K562 (cell line): ENCODE measurements around the gene RPS17. TPM values are rescaled to one million over a fixed set of nuclear protein-coding genes. Genes with fewer than 3 reads are reported as not detected.
A peak's percentile ranks its signal among the peaks of the same experiment; 100 is the strongest.

Experiments
- BRD4 ChIP-seq: fragments of 200-600 bp; sonication (generic); IDR thresholded peaks from 2 replicates; pipeline ENCODE4 v1.6.1; 2017; ENCODE audit warnings: inconsistent platforms
- CBFA2T2 ChIP-seq: fragments of 450-650 bp; conservative IDR thresholded peaks from 2 replicates; pipeline ENCODE4 v1.6.1; 2017; ENCODE audit warnings: mild to moderate bottlenecking
- DIDO1 ChIP-seq: fragments of 450-650 bp; IDR thresholded peaks from 2 replicates; pipeline ENCODE4 v1.6.1; 2016; ENCODE audit warnings: low read depth, missing biosample characterization, missing genetic modification characterization
- GABPB1 ChIP-seq: sonication (generic); formaldehyde crosslinking; IDR thresholded peaks from 2 replicates; pipeline ENCODE4 v1.8.0; 2022; ENCODE audit warnings: mild to moderate bottlenecking, missing genetic modification reagents
- KDM5B ChIP-seq: fragments of 200-600 bp; sonication (generic); IDR thresholded peaks from 2 replicates; pipeline ENCODE4 v1.6.1; 2012; ENCODE audit warnings: low read depth, mild to moderate bottlenecking, moderate library complexity, low read length, control low read depth, inconsistent platforms; ENCODE audit not compliant: insufficient replicate concordance
- L3MBTL2 ChIP-seq: fragments of 450-650 bp; IDR thresholded peaks from 2 replicates; pipeline ENCODE4 v1.6.1; 2016; ENCODE audit warnings: mild to moderate bottlenecking, moderate library complexity
- MCM7 ChIP-seq, 2 experiments: fragments of 450-650 bp; IDR thresholded peaks; 2 replicates each; pipeline ENCODE4 v1.6.1; 2016 to 2018
- MEF2A ChIP-seq: IDR thresholded peaks from 2 replicates; pipeline ENCODE4 v1.6.1; 2011; ENCODE audit warnings: low read depth, mild to moderate bottlenecking, low read length, moderate library complexity; ENCODE audit not compliant: control insufficient read depth
- MYC ChIP-seq, 2 experiments: fragments of 250-450 bp in 1 of 2; sonication (Bioruptor Pico) in 1 of 2; IDR thresholded peaks; 2 replicates each; pipeline versions ENCODE4 v1.5.1 to v1.6.1; 2012 to 2021; ENCODE audit warnings: low read depth in 2 of 2, borderline replicate concordance in 1 of 2, improper control_type of control experiment in 1 of 2, low read length in 1 of 2, mild to moderate bottlenecking in 1 of 2, moderate library complexity in 1 of 2
- PHB2 ChIP-seq: fragments of 450-650 bp; IDR thresholded peaks from 2 replicates; pipeline ENCODE4 v1.6.1; 2017; ENCODE audit warnings: low read depth
- PHF8 ChIP-seq: fragments of 200-600 bp; sonication (generic); IDR thresholded peaks from 2 replicates; pipeline ENCODE4 v1.6.1; 2012; ENCODE audit warnings: mixed run types, mild to moderate bottlenecking, inconsistent platforms, low read length, moderate library complexity, borderline replicate concordance
- RBM39 ChIP-seq: fragments of 200-400 bp; formaldehyde crosslinking; optimal IDR thresholded peaks from 2 replicates; pipeline ENCODE3; 2018; ENCODE audit warnings: low read depth, low read length
- TAF9B ChIP-seq: fragments of 450-650 bp; IDR thresholded peaks from 2 replicates; pipeline ENCODE4 v1.6.1; 2018; ENCODE audit warnings: mild to moderate bottlenecking; ENCODE audit not compliant: partially characterized antibody
- WHSC1 ChIP-seq: IDR thresholded peaks from one replicate; pipeline ENCODE4 v1.6.1; 2012; ENCODE audit warnings: low read length, control low read depth, inconsistent platforms
- ZEB2 ChIP-seq: fragments of 450-650 bp; IDR thresholded peaks from 2 replicates; pipeline ENCODE4 v1.6.1; 2016
- ZNF23 ChIP-seq: fragments of 250-450 bp; sonication (Bioruptor Pico); IDR thresholded peaks from 2 replicates; pipeline ENCODE4 v1.4.0; 2020; ENCODE audit warnings: mild to moderate bottlenecking
- ZNF699 ChIP-seq: fragments of 250-450 bp; sonication (Bioruptor Pico); IDR thresholded peaks from 2 replicates; pipeline ENCODE4 v1.8.0; 2021; ENCODE audit warnings: mild to moderate bottlenecking, moderate library complexity; ENCODE audit not compliant: insufficient replicate concordance
- polyA plus RNA-seq, 8 experiments: library from polyadenylated mRNA; depleted of rRNA in 4 of 8; stranded (reverse) in 5 of 8; unstranded in 3 of 8; fragments of >200 nt; fragmentation: Nextera tagmentation in 2 of 8; fragmentation: Illumina TruSeq in 1 of 8; extraction: Ambion mirVana in 2 of 8; extraction: Trizol in 1 of 8; gene quantifications; 2 replicates each; pipeline versions ENCODE4 v1.2.1 to v1.2.3, GENCODE V29; 2011 to 2014; ENCODE audit warnings: inconsistent platforms in 1 of 8, missing spikeins in 1 of 8
- total RNA-seq, 7 experiments: library from RNA; depleted of rRNA in 6 of 7; stranded (reverse); fragments of >200 nt in 6 of 7; fragmentation: Illumina TruSeq in 2 of 7; extraction: Trizol in 2 of 7; gene quantifications; 2 replicates each; pipeline versions ENCODE4 v1.2.1 to v1.2.3, GENCODE V29; 2011 to 2021; ENCODE audit warnings: low replicate concordance in 1 of 7
- TF ChIP-seq, protein P1 (sequence below): fragments of 450-650 bp; IDR thresholded peaks from one replicate; pipeline ENCODE4 v1.6.1; 2018; ENCODE audit warnings: mild to moderate bottlenecking, moderate library complexity; ENCODE audit not compliant: partially characterized antibody
- TF ChIP-seq, protein P2 (sequence below): fragments of 450-650 bp; IDR thresholded peaks from 2 replicates; pipeline ENCODE4 v1.6.1; 2016; ENCODE audit warnings: missing biosample characterization, missing genetic modification characterization
- TF ChIP-seq, protein P3 (sequence below): sonication (generic); formaldehyde crosslinking; IDR thresholded peaks from 2 replicates; pipeline ENCODE4 v1.8.1; 2023; ENCODE audit warnings: mild to moderate bottlenecking, missing genetic modification reagents, moderate library complexity
- TF ChIP-seq, protein P4 (sequence below): fragments of 450-650 bp; IDR thresholded peaks from 2 replicates; pipeline ENCODE4 v1.6.1; 2017; ENCODE audit warnings: mild to moderate bottlenecking, moderate library complexity

The RPS17 gene
- total and polyA plus RNA-seq, 9 of the 15 experiments (the other 6 are each of a cell fraction or from before 2014, with no cell fraction given), result 1,988 to 6,515 (median 5,229) TPM

DNA sequence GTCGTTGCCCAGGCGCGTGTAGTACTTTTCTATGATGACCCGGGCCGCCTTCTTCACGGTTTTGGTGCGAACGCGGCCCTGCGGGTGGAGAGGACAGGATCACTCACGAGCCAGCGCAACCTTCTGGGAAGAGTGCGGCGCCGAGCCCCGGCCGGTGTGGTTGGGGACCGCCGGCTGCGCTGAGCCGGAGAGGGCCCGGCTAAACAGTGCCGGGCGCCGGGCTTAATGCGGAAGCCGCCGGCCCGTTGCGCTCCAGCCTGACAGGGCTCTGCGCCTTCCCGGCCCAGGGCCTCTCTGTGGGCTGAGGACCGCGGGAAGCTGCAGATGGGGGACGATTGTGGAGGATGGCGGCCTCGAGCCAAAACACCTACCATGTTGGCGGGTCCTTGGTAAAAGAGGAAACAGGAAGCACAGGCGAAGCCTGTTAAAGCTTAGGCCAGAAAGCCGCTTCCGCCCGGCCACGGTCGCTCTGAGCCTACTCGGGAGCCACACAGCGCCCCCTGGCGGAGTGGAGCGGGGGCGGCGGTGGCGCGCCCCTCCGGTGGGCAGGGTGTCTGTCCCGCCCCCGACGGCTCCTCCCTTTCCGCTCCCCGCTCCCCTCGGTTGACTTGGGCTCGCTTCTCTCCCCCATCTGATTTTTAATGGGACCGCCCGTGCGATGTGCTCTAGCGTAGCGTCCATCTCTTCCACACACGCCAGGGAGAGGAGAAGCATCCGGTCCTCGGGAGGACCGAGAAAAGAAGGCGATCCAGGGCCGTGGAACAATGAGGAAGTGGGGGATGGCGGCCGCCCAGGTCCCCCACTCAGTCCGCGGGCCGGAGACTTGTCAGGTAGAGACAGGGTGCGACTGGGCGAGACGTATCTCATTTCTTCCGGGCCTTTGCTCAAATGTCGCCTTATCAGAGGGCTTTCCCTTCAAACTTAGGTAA lies at the start of gene RPS17 (continued):
- TF ChIP-seq DIDO1 (tag), result no peak
- TF ChIP-seq MCM7 (IDR thresholded peaks at IDR 0.05), result no peak
- peak; percentile 99 for TF ChIP-seq TAF9B
- TF ChIP-seq, protein P1, sequence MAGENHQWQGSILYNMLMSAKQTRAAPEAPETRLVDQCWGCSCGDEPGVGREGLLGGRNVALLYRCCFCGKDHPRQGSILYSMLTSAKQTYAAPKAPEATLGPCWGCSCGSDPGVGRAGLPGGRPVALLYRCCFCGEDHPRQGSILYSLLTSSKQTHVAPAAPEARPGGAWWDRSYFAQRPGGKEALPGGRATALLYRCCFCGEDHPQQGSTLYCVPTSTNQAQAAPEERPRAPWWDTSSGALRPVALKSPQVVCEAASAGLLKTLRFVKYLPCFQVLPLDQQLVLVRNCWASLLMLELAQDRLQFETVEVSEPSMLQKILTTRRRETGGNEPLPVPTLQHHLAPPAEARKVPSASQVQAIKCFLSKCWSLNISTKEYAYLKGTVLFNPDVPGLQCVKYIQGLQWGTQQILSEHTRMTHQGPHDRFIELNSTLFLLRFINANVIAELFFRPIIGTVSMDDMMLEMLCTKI, result no peak
- TF ChIP-seq BRD4, result peak; percentile 96
- TF ChIP-seq MYC (IDR thresholded peaks at IDR 0.05; ENCODE audit: low read depth, low read length), result peak; percentile 98
- TF ChIP-seq MYC (CRISPR knock-in tag; IDR thresholded peaks at IDR 0.05; ENCODE audit: borderline replicate concordance, low read depth), result peak; percentile 97; the same call in 1 of the 2 replicates
- TF ChIP-seq MEF2A, result no peak
- TF ChIP-seq PHF8, result peak; percentile 98
- no peak for TF ChIP-seq RBM39
- TF ChIP-seq WHSC1, result no peak
- TF ChIP-seq, protein P2, sequence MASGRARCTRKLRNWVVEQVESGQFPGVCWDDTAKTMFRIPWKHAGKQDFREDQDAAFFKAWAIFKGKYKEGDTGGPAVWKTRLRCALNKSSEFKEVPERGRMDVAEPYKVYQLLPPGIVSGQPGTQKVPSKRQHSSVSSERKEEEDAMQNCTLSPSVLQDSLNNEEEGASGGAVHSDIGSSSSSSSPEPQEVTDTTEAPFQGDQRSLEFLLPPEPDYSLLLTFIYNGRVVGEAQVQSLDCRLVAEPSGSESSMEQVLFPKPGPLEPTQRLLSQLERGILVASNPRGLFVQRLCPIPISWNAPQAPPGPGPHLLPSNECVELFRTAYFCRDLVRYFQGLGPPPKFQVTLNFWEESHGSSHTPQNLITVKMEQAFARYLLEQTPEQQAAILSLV (tag), result no peak
- no peak for TF ChIP-seq PHB2
- TF ChIP-seq ZNF23, result no peak
- TF ChIP-seq, protein P3, sequence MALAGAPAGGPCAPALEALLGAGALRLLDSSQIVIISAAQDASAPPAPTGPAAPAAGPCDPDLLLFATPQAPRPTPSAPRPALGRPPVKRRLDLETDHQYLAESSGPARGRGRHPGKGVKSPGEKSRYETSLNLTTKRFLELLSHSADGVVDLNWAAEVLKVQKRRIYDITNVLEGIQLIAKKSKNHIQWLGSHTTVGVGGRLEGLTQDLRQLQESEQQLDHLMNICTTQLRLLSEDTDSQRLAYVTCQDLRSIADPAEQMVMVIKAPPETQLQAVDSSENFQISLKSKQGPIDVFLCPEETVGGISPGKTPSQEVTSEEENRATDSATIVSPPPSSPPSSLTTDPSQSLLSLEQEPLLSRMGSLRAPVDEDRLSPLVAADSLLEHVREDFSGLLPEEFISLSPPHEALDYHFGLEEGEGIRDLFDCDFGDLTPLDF (CRISPR knock-in tag), result peak; percentile 91
- TF ChIP-seq GABPB1, result peak; percentile 93
- TF ChIP-seq CBFA2T2, result no peak
- TF ChIP-seq ZEB2, result peak; percentile 9; the same call in 1 of the 2 replicates
- TF ChIP-seq, protein P4, sequence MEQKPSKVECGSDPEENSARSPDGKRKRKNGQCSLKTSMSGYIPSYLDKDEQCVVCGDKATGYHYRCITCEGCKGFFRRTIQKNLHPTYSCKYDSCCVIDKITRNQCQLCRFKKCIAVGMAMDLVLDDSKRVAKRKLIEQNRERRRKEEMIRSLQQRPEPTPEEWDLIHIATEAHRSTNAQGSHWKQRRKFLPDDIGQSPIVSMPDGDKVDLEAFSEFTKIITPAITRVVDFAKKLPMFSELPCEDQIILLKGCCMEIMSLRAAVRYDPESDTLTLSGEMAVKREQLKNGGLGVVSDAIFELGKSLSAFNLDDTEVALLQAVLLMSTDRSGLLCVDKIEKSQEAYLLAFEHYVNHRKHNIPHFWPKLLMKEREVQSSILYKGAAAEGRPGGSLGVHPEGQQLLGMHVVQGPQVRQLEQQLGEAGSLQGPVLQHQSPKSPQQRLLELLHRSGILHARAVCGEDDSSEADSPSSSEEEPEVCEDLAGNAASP, result no peak
- TF ChIP-seq ZNF699 (CRISPR knock-in tag), result no peak
- peak; percentile 97 for TF ChIP-seq KDM5B
- TF ChIP-seq L3MBTL2, result peak; percentile 72
